Measurements from ENCODE around the gene CPNE2.

The CPNE2 gene

GRCh38 chr16:57051696-57052228 lies 40.6 kb upstream of the CPNE2 start:
- TF ChIP-seq CTCF (conservative IDR thresholded peaks at IDR 0.05) (no peak), ZFX (IDR thresholded peaks at IDR 0.05) (no peak)
- H3K27ac ChIP-seq, result no peak overlapping the region

- TF ChIP-seq CTCF (conservative IDR thresholded peaks at IDR 0.05), result no peak
- no peak for TF ChIP-seq ZFX (IDR thresholded peaks at IDR 0.05)
- no peak overlapping the region for H3K27ac ChIP-seq
Measured at GRCh38 chr16:57053206-57053605, 39.2 kb upstream of the CPNE2 start.

GRCh38 chr16:57054338-57054737 lies 38.0 kb upstream of the CPNE2 start:
- H3K27ac ChIP-seq, result no peak overlapping the region
- TF ChIP-seq ZFX (IDR thresholded peaks at IDR 0.05) (no peak), CTCF (conservative IDR thresholded peaks at IDR 0.05) (no peak)

- TF ChIP-seq CTCF (conservative IDR thresholded peaks at IDR 0.05), result no peak
- TF ChIP-seq ZFX (IDR thresholded peaks at IDR 0.05), result no peak
- H3K27ac ChIP-seq, result no peak overlapping the region
Measured at GRCh38 chr16:57054771-57055170, 37.6 kb upstream of the CPNE2 start.

GRCh38 chr16:57055671-57056070 lies 36.7 kb upstream of the CPNE2 start:
- H3K27ac ChIP-seq, result no peak overlapping the region
- TF ChIP-seq CTCF (conservative IDR thresholded peaks at IDR 0.05) (no peak), ZFX (IDR thresholded peaks at IDR 0.05) (no peak)

GRCh38 chr16:57058291-57058861 lies 34.0 kb upstream of the CPNE2 start:
- H3K27ac ChIP-seq, result no peak overlapping the region
- TF ChIP-seq ZFX (IDR thresholded peaks at IDR 0.05) (no peak), CTCF (conservative IDR thresholded peaks at IDR 0.05) (no peak)

GRCh38 chr16:57060323-57061083 lies 31.9 kb upstream of the CPNE2 start:
- no peak for TF ChIP-seq ZFX (IDR thresholded peaks at IDR 0.05)
- TF ChIP-seq CTCF (conservative IDR thresholded peaks at IDR 0.05), result no peak
- no peak overlapping the region for H3K27ac ChIP-seq
